MCF 10A (cell line): ENCODE results near the gene FGF18. TPM values are rescaled to one million over a fixed set of nuclear protein-coding genes. Genes with fewer than 3 reads are reported as not detected.

Experiments
- BruUV-seq: library from RNA; stranded (reverse); fragments of 400-500 nt; replicated peaks from 2 replicates; lab custom pipeline; 2021; lab: Mats Ljungman, UMichigan
- CTCF ChIA-PET: fragments of 300-600 bp; sonication (Branson Sonifier 250); formaldehyde crosslinking; extraction: SDS; loops from one replicate; lab custom pipeline; 2021; ENCODE audit warnings: antibody characterized with exemption, inconsistent platforms; lab: Yijun Ruan, JAX
- POLR2A ChIA-PET: fragments of 300-600, 350-650 bp; sonication (Branson Sonifier 250); formaldehyde crosslinking; extraction: SDS; loops from one replicate; lab custom pipeline; 2020; ENCODE audit warnings: antibody characterized with exemption, inconsistent platforms; lab: Yijun Ruan, JAX
- DNase-seq: peaks from one replicate; pipeline ENCODE4 v3.0.0-alpha.2; 2018; ENCODE audit not compliant: unreplicated experiment
- H3K27ac Mint-ChIP-seq: one replicate; pipeline ENCODE4 v1.8.0; 2022; ENCODE audit warnings: mild to moderate bottlenecking, low read depth, mixed read lengths; ENCODE audit not compliant: unreplicated experiment
- H3K27me3 Mint-ChIP-seq: one replicate; pipeline ENCODE4 v1.8.0; 2022; ENCODE audit warnings: mixed read lengths; ENCODE audit not compliant: insufficient read depth, unreplicated experiment
- H3K36me3 Mint-ChIP-seq: one replicate; pipeline ENCODE4 v1.8.0; 2022; ENCODE audit warnings: mild to moderate bottlenecking, moderate library complexity, mixed read lengths; ENCODE audit not compliant: insufficient read depth, unreplicated experiment
- H3K4me1 Mint-ChIP-seq: one replicate; pipeline ENCODE4 v1.8.0; 2022; ENCODE audit warnings: mixed read lengths; ENCODE audit not compliant: insufficient read depth, unreplicated experiment
- H3K4me3 Mint-ChIP-seq: one replicate; pipeline ENCODE4 v1.8.0; 2022; ENCODE audit warnings: mild to moderate bottlenecking, moderate library complexity, mixed read lengths; ENCODE audit not compliant: unreplicated experiment
- H3K9me3 Mint-ChIP-seq: one replicate; pipeline ENCODE4 v1.8.0; 2022; ENCODE audit warnings: mixed read lengths; ENCODE audit not compliant: unreplicated experiment
- intact Hi-C: fragments of 100-400 bp; cut with micrococcal nuclease; formaldehyde crosslinking; loops from 2 replicates; pipeline ENCODE4 v1.14.1; 2022
- microRNA-seq: library from miRNA; unstranded; fragments of <30 nt; microRNA quantifications from one replicate; pipeline ENCODE4 v1.2.0, GENCODE V29; 2022
- total RNA-seq: library from RNA; stranded (reverse); gene quantifications from 2 replicates; pipeline ENCODE4 v1.2.3, GENCODE V29; 2022
- TF ChIP-seq, protein P1 (sequence below): fragments of 200-600 bp; IDR thresholded peaks from one replicate; pipeline ENCODE4 v1.8.0; 2022; ENCODE audit warnings: antibody characterized with exemption, mild to moderate bottlenecking; ENCODE audit not compliant: unreplicated experiment

The FGF18 gene
- total RNA-seq, 1 experiment from 2014 or later: not detected

DNA sequence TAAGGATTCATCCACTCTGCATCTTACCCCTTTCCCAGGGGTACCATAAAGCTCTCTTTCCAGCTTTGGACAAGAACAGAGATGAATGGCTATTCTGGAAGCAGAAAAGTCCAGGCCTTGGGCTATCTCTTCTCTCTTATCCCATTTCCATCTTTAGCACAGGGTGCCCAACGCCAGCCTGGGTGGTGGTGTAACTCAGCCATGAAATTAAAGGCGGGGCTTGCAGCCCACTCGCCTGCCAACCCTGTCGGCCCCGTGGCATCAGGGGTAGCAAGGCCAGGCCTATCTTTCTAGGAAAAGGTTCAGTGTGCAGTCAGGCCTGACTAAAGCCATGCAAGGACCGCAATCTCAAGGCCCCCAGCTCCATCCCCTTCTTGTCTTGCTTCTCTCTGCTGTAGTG is 78.7 kb downstream of the FGF18 start:
- Mint-ChIP-seq H3K27me3 (no peaks in the 10 kb centered on the region), H3K27ac (no peak overlapping the region), H3K4me3 (no peak overlapping the region), H3K4me1 (peaks cover 25% of the 10 kb centered on the region), H3K9me3 (no peaks in the 10 kb centered on the region), H3K36me3 (no peaks in the 10 kb centered on the region)
- no TSS peak for BruUV-seq
- intact Hi-C loops: no loop called here
- DNase-seq: no peak
- POLR2A ChIA-PET: interaction anchor here (1.1 kb wide), 1 partner anchor 75 kb away, joined by 3 read pairs; no protein-coding TSS in a partner anchor
- CTCF ChIA-PET: no interaction called here
- TF ChIP-seq, protein P1, sequence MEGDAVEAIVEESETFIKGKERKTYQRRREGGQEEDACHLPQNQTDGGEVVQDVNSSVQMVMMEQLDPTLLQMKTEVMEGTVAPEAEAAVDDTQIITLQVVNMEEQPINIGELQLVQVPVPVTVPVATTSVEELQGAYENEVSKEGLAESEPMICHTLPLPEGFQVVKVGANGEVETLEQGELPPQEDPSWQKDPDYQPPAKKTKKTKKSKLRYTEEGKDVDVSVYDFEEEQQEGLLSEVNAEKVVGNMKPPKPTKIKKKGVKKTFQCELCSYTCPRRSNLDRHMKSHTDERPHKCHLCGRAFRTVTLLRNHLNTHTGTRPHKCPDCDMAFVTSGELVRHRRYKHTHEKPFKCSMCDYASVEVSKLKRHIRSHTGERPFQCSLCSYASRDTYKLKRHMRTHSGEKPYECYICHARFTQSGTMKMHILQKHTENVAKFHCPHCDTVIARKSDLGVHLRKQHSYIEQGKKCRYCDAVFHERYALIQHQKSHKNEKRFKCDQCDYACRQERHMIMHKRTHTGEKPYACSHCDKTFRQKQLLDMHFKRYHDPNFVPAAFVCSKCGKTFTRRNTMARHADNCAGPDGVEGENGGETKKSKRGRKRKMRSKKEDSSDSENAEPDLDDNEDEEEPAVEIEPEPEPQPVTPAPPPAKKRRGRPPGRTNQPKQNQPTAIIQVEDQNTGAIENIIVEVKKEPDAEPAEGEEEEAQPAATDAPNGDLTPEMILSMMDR: no peak

DNA sequence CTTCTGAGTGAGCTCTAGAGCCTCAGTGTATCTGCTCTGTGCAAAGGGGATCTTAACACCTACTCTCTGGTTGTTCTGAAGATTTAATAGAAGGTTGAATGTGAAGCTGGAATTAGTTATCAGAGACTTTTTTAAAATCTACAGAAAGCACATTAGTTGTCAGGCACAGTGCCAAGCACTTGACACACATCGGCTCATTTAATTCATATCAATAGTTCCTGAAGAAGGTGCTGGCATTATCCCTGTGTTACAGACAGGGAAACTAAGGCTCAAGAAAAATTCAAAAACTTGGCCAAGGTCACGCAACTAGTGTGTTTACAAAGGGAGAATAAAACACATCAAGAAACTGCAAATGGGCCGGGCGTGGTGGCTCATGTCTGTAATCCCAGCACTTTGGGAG is 80.2 kb downstream of the FGF18 start:
- CTCF ChIA-PET: interaction anchor here (0.6 kb wide), 1 partner anchor 706 kb away, joined by 3 read pairs; no protein-coding TSS in a partner anchor
- Mint-ChIP-seq H3K4me1 (peaks cover 10% of the 10 kb centered on the region), H3K27ac (no peak overlapping the region), H3K27me3 (no peaks in the 10 kb centered on the region), H3K36me3 (no peaks in the 10 kb centered on the region), H3K4me3 (no peak overlapping the region), H3K9me3 (no peaks in the 10 kb centered on the region)
- BruUV-seq: no TSS peak
- no peak for DNase-seq
- POLR2A ChIA-PET: no interaction called here
- TF ChIP-seq, protein P1: no peak
- intact Hi-C loops: no loop called here

DNA sequence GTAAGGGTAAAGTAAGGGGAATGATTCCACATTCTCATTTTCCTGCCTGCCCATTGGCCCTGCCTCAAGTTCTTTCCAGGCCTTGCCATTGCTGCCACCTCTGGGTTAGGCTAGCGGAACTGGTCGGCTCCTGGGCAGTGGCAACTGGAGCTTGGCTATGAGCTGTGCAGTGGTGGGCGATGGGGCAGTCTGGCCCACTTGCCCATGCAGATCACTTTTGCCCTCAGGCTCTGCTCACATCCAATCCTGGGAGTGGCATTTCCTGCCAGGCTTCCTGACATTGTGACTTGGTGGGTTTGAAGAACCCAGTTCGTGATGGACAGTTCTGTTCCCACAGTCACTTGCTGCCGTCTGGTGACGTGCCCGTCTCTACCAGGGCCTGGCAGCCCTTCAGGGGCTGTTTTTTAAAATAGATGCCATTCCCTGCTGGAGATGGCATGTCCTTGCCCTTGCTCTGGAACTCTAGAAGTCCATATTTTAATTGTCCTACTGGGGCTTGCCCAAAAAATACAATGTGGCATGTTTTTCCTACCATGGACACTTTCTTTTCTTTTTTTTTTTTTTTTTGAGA is 86.1 kb downstream of the FGF18 start:
- ChIA-PET CTCF (interaction anchor here (1.1 kb wide), 1 partner anchor 11 kb away, joined by 3 read pairs; no protein-coding TSS in a partner anchor), POLR2A (no interaction called here)
- Mint-ChIP-seq H3K9me3 (no peaks in the 10 kb centered on the region), H3K36me3 (no peaks in the 10 kb centered on the region), H3K4me1 (no peaks in the 10 kb centered on the region), H3K27ac (no peak overlapping the region), H3K4me3 (no peak overlapping the region), H3K27me3 (no peaks in the 10 kb centered on the region)
- BruUV-seq: no TSS peak
- intact Hi-C loops: no loop called here
- DNase-seq: no peak
- TF ChIP-seq, protein P1: no peak

DNA sequence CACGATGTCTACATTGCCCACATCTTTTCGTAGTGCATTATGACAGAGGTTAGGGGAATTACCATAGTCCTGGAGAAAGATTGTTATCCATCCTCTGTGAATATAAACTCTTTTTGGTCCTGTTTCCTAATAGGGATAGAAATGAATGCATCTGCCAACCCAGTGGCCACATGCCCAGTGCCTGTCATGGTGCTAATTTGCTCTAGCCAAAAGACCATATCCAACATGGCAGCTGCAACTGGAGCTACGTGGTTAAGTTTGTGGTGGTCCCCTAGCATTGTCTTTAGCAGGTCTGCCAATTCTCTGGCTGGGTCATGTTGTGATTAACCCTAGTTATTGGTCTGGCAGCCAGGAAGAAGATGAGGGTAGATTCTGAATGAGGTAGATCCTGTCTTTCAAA is 87.5 kb downstream of the FGF18 start:
- ChIA-PET POLR2A (no interaction called here), CTCF (interaction anchor here (0.5 to 1.4 kb wide), 4 partner anchors 12 to 1242 kb away, joined by 3 read pairs; no protein-coding TSS in a partner anchor)
- Mint-ChIP-seq H3K9me3 (no peaks in the 10 kb centered on the region), H3K27ac (no peak overlapping the region), H3K27me3 (no peaks in the 10 kb centered on the region), H3K36me3 (no peaks in the 10 kb centered on the region), H3K4me1 (no peaks in the 10 kb centered on the region), H3K4me3 (no peak overlapping the region)
- TF ChIP-seq, protein P1: no peak
- BruUV-seq: no TSS peak
- no peak for DNase-seq
- intact Hi-C loops: no loop called here

Small RNAs within 50 kb of the gene (microRNA-seq; reads per million reads assigned to microRNA genes)
- gene MIR3912: 3.3 reads per million, percentile 24 among the genes with 10 or more reads in this experiment

Other genes with a start within 250 kb of the FGF18 start
- gene TLX3, start 110.4 kb upstream of the FGF18 start, total RNA-seq: not detected in 2 replicates
- 3,249 and 4,548 TPM in 2 replicates for gene NPM1, start 31.8 kb upstream of the FGF18 start, total RNA-seq